ENCODE measurements around the gene OTUD3.
A peak's percentile ranks its signal among the peaks of the same experiment; 100 is the strongest.
"Not testable (repeated sequence)": the region's sequence is repeated elsewhere in the genome, so short reads cannot be mapped to it uniquely, and the experiment has no call there.

Gene OTUD3

GRCh38 chr1:19882111-19883071 is at the start of gene OTUD3:
Gene OTUD3 (plus strand): TSS chr1:19882395. CDS start chr1:19882514, 119 bp downstream.
- peak; percentile 99 for ATAC-seq (replicated peaks; ENCODE audit: extremely low read depth, poor library complexity, severe bottlenecking)
- H3K4me1 Mint-ChIP-seq, result peaks cover 40% of the 10 kb centered on the region
- peaks cover 4% of the 10 kb centered on the region for H3K36me3 Mint-ChIP-seq (ENCODE audit: insufficient read depth)
- DNase-seq (ENCODE audit: low spot score in 2 of 2), result peak; percentile 89 to 96
- no peaks in the 10 kb centered on the region for H3K9me3 Mint-ChIP-seq
- H3K27me3 Mint-ChIP-seq, result peaks cover 22% of the 10 kb centered on the region
- H3K4me3 Mint-ChIP-seq, result peak within 1 kb of the TSS; percentile 83
- H3K27ac Mint-ChIP-seq (ENCODE audit: low read depth), result peak within 1 kb of the TSS; percentile 36

GRCh38 chr1:19835578-19835977 is 46.6 kb upstream of the OTUD3 start:
- Mint-ChIP-seq H3K27ac (ENCODE audit: low read depth) (no peak overlapping the region), H3K9me3 (no peaks in the 10 kb centered on the region), H3K4me1 (no peaks in the 10 kb centered on the region), H3K27me3 (peaks cover 67% of the 10 kb centered on the region), H3K36me3 (ENCODE audit: insufficient read depth) (no peaks in the 10 kb centered on the region), H3K4me3 (no peak overlapping the region)
- ATAC-seq (replicated peaks; ENCODE audit: extremely low read depth, poor library complexity, severe bottlenecking) (no peak), DNase-seq (ENCODE audit: low spot score in 2 of 2) (no peak)

- H3K27ac Mint-ChIP-seq (ENCODE audit: low read depth), result no peak overlapping the region
- DNase-seq (ENCODE audit: low spot score in 2 of 2), result no peak
- H3K4me1 Mint-ChIP-seq, result no peaks in the 10 kb centered on the region
- no peaks in the 10 kb centered on the region for H3K36me3 Mint-ChIP-seq (ENCODE audit: insufficient read depth)
- no peaks in the 10 kb centered on the region for H3K9me3 Mint-ChIP-seq
- H3K27me3 Mint-ChIP-seq, result peaks cover 44% of the 10 kb centered on the region
- ATAC-seq (replicated peaks; ENCODE audit: extremely low read depth, poor library complexity, severe bottlenecking), result no peak
- no peak overlapping the region for H3K4me3 Mint-ChIP-seq
Observed at GRCh38 chr1:19837866-19838265, 44.3 kb upstream of the OTUD3 start.

- no peak for ATAC-seq (replicated peaks; ENCODE audit: extremely low read depth, poor library complexity, severe bottlenecking)
- Mint-ChIP-seq H3K27ac (ENCODE audit: low read depth) (no peak overlapping the region), H3K9me3 (no peaks in the 10 kb centered on the region), H3K27me3 (peaks cover 40% of the 10 kb centered on the region), H3K36me3 (ENCODE audit: insufficient read depth) (no peaks in the 10 kb centered on the region), H3K4me1 (no peaks in the 10 kb centered on the region), H3K4me3 (no peak overlapping the region)
- DNase-seq (ENCODE audit: low spot score in 2 of 2), result no peak
Observed at GRCh38 chr1:19840228-19840627, 42.0 kb upstream of the OTUD3 start.

GRCh38 chr1:19844731-19845495 is 37.3 kb upstream of the OTUD3 start:
- Mint-ChIP-seq H3K36me3 (ENCODE audit: insufficient read depth) (no peaks in the 10 kb centered on the region), H3K27ac (ENCODE audit: low read depth) (no peak overlapping the region), H3K9me3 (no peaks in the 10 kb centered on the region), H3K4me1 (no peaks in the 10 kb centered on the region), H3K4me3 (no peak overlapping the region), H3K27me3 (peaks cover 32% of the 10 kb centered on the region)
- DNase-seq (ENCODE audit: low spot score in 2 of 2), result no peak
- ATAC-seq (replicated peaks; ENCODE audit: extremely low read depth, poor library complexity, severe bottlenecking), result no peak

- H3K27ac Mint-ChIP-seq (ENCODE audit: low read depth), result no peak overlapping the region
- H3K27me3 Mint-ChIP-seq, result peaks cover 32% of the 10 kb centered on the region
- DNase-seq (ENCODE audit: low spot score in 2 of 2) (no peak), ATAC-seq (replicated peaks; ENCODE audit: extremely low read depth, poor library complexity, severe bottlenecking) (no peak)
- H3K9me3 Mint-ChIP-seq, result no peaks in the 10 kb centered on the region
- no peak overlapping the region for H3K4me3 Mint-ChIP-seq
- H3K36me3 Mint-ChIP-seq (ENCODE audit: insufficient read depth), result no peaks in the 10 kb centered on the region
- H3K4me1 Mint-ChIP-seq, result no peaks in the 10 kb centered on the region
Observed at GRCh38 chr1:19845555-19845954, 36.6 kb upstream of the OTUD3 start.

- Mint-ChIP-seq H3K9me3 (no peaks in the 10 kb centered on the region), H3K27me3 (peaks cover 32% of the 10 kb centered on the region), H3K27ac (ENCODE audit: low read depth) (no peak overlapping the region), H3K36me3 (ENCODE audit: insufficient read depth) (no peaks in the 10 kb centered on the region), H3K4me3 (no peak overlapping the region), H3K4me1 (no peaks in the 10 kb centered on the region)
- DNase-seq (ENCODE audit: low spot score in 2 of 2) (no peak), ATAC-seq (replicated peaks; ENCODE audit: extremely low read depth, poor library complexity, severe bottlenecking) (no peak)
Observed at GRCh38 chr1:19846338-19846737, 35.9 kb upstream of the OTUD3 start.

- not testable (repeated sequence) for ATAC-seq (replicated peaks; ENCODE audit: extremely low read depth, poor library complexity, severe bottlenecking); H3K27ac Mint-ChIP-seq (ENCODE audit: low read depth); H3K36me3 Mint-ChIP-seq (ENCODE audit: insufficient read depth); H3K4me1 Mint-ChIP-seq; H3K9me3 Mint-ChIP-seq; H3K4me3 Mint-ChIP-seq; DNase-seq (ENCODE audit: low spot score in 2 of 2)
- peaks cover 32% of the 10 kb centered on the region for H3K27me3 Mint-ChIP-seq
Observed at GRCh38 chr1:19847334-19847733, 34.9 kb upstream of the OTUD3 start.

GRCh38 chr1:19849307-19849706 is 32.9 kb upstream of the OTUD3 start:
- peaks cover 42% of the 10 kb centered on the region for H3K27me3 Mint-ChIP-seq
- not testable (repeated sequence) for H3K4me3 Mint-ChIP-seq; H3K4me1 Mint-ChIP-seq; H3K9me3 Mint-ChIP-seq; H3K36me3 Mint-ChIP-seq (ENCODE audit: insufficient read depth); ATAC-seq (replicated peaks; ENCODE audit: extremely low read depth, poor library complexity, severe bottlenecking); DNase-seq (ENCODE audit: low spot score in 2 of 2); H3K27ac Mint-ChIP-seq (ENCODE audit: low read depth)

GRCh38 chr1:19850214-19850613 is 32.0 kb upstream of the OTUD3 start:
- H3K36me3 Mint-ChIP-seq (ENCODE audit: insufficient read depth), result no peaks in the 10 kb centered on the region
- H3K9me3 Mint-ChIP-seq, result no peaks in the 10 kb centered on the region
- ATAC-seq (replicated peaks; ENCODE audit: extremely low read depth, poor library complexity, severe bottlenecking), result no peak
- no peaks in the 10 kb centered on the region for H3K4me1 Mint-ChIP-seq
- H3K4me3 Mint-ChIP-seq, result no peak overlapping the region
- DNase-seq (ENCODE audit: low spot score in 2 of 2), result no peak
- peaks cover 41% of the 10 kb centered on the region for H3K27me3 Mint-ChIP-seq
- no peak overlapping the region for H3K27ac Mint-ChIP-seq (ENCODE audit: low read depth)

- no peak overlapping the region for H3K27ac Mint-ChIP-seq (ENCODE audit: low read depth)
- H3K36me3 Mint-ChIP-seq (ENCODE audit: insufficient read depth), result no peaks in the 10 kb centered on the region
- no peak for DNase-seq (ENCODE audit: low spot score in 2 of 2)
Observed at GRCh38 chr1:19852036-19852435, 30.2 kb upstream of the OTUD3 start.

GRCh38 chr1:19854866-19855265 is 27.3 kb upstream of the OTUD3 start:
- H3K9me3 Mint-ChIP-seq, result no peaks in the 10 kb centered on the region

More at GRCh38 chr1:19852036-19852435, 30.2 kb upstream of the OTUD3 start:
- Mint-ChIP-seq H3K4me3 (no peak overlapping the region), H3K27me3 (peaks cover 25% of the 10 kb centered on the region), H3K9me3 (no peaks in the 10 kb centered on the region), H3K4me1 (no peaks in the 10 kb centered on the region)
- ATAC-seq (replicated peaks; ENCODE audit: extremely low read depth, poor library complexity, severe bottlenecking), result no peak

More at GRCh38 chr1:19854866-19855265, 27.3 kb upstream of the OTUD3 start:
- Mint-ChIP-seq H3K4me1 (no peaks in the 10 kb centered on the region), H3K4me3 (no peak overlapping the region), H3K36me3 (ENCODE audit: insufficient read depth) (no peaks in the 10 kb centered on the region), H3K27ac (ENCODE audit: low read depth) (no peak overlapping the region), H3K27me3 (peaks cover 49% of the 10 kb centered on the region)
- ATAC-seq (replicated peaks; ENCODE audit: extremely low read depth, poor library complexity, severe bottlenecking) (no peak), DNase-seq (ENCODE audit: low spot score in 2 of 2) (no peak)

All from central memory CD8-positive, alpha-beta T cell (primary cell).